Stomach (tissue), 8 donors: ENCODE data around the gene MEIG1. TPM values are rescaled to one million over a fixed set of nuclear protein-coding genes. Genes with fewer than 3 reads are reported as not detected.

Experiments used
- polyA plus RNA-seq, 3 donors: library from polyadenylated mRNA; stranded (reverse); fragments of 200-250 nt; gene quantifications; one replicate each; pipeline ENCODE4 v1.2.3, GENCODE V29; 2013
- total RNA-seq, 5 donors: library from RNA; depleted of rRNA; stranded (reverse); fragments of >200 nt; gene quantifications; one replicate each; pipeline versions ENCODE4 v1.1.0 to v1.2.3, GENCODE V29; 2014 to 2016
- donor health status: healthy with polysubstance abuse.
- donor health status: Bipolar disorder and iron deficiency.
- donor health status: healthy.

The MEIG1 gene
- total and polyA plus RNA-seq, 8 donors: 0.58 TPM; not detected in 7

Other genes with a start within 250 kb of the MEIG1 start
- 100 to 1,000 TPM in 3 of 5 donors, 10 to 100 TPM in 2; 18.7 to 397 (median 205) TPM for gene FAM107B, start 184.5 kb upstream of the MEIG1 start, total RNA-seq
- 100 to 1,000 TPM in 2 of 3 donors, 10 to 100 TPM in 1; 31.4 to 162 (median 158) TPM for gene FAM107B, start 184.5 kb upstream of the MEIG1 start, polyA plus RNA-seq
- gene CDNF, start 121.4 kb upstream of the MEIG1 start, total RNA-seq: 100 to 1,000 TPM in 1 of 5 donors, 1 to 10 TPM in 1, not detected in 3; 4.2 to 212 TPM
- 1 to 10 TPM in 2 of 3 donors, under 1 TPM in 1; 0.75 to 4.1 (median 1.1) TPM for gene CDNF, start 121.4 kb upstream of the MEIG1 start, polyA plus RNA-seq
- 10 to 100 TPM in 3 of 5 donors, 1 to 10 TPM in 1, not detected in 1; 1.2 to 25.9 (median 19.3) TPM for gene HSPA14, start 121.1 kb upstream of the MEIG1 start, total RNA-seq
- 10 to 100 TPM; 11.1 to 16.3 (median 11.5) TPM for gene HSPA14, start 121.1 kb upstream of the MEIG1 start, polyA plus RNA-seq
- gene MSANTD7, start 121.1 kb upstream of the MEIG1 start, total RNA-seq: 10 to 100 TPM in 4 of 5 donors, under 1 TPM in 1; under 0.01 to 84.8 (median 14.5) TPM
- 1 to 10 TPM; 3.1 to 4.4 (median 3.5) TPM for gene MSANTD7, start 121.1 kb upstream of the MEIG1 start, polyA plus RNA-seq
- 10 to 100 TPM in 3 of 5 donors, 1 to 10 TPM in 1, under 1 TPM in 1; 0.58 to 68.3 (median 12.1) TPM for gene SUV39H2, start 80.5 kb upstream of the MEIG1 start, total RNA-seq
- 1 to 10 TPM; 1.9 to 5.4 (median 3.2) TPM for gene SUV39H2, start 80.5 kb upstream of the MEIG1 start, polyA plus RNA-seq
- gene DCLRE1C, start 5.3 kb upstream of the MEIG1 start, total RNA-seq: 10 to 100 TPM in 4 of 5 donors, 1 to 10 TPM in 1; 4.1 to 27.4 (median 12.3) TPM
- gene DCLRE1C, start 5.3 kb upstream of the MEIG1 start, polyA plus RNA-seq: 1 to 10 TPM; 3.1 to 4.3 (median 3.3) TPM
- not detected for gene OLAH, start 84.6 kb downstream of the MEIG1 start, total RNA-seq
- gene OLAH, start 84.6 kb downstream of the MEIG1 start, polyA plus RNA-seq: 1 to 10 TPM in 1 of 3 donors, under 1 TPM in 1, not detected in 1; 0.53 to 1.6 TPM
- gene ACBD7, start 129.4 kb downstream of the MEIG1 start, total RNA-seq: 1 to 10 TPM in 2 of 5 donors, not detected in 3; 2.2 to 6.4 TPM
- not detected for gene ACBD7, start 129.4 kb downstream of the MEIG1 start, polyA plus RNA-seq
- gene RPP38, start 138.0 kb downstream of the MEIG1 start, total RNA-seq: 10 to 100 TPM in 2 of 5 donors, 1 to 10 TPM in 2, not detected in 1; 4.5 to 29.4 (median 18.9) TPM
- gene RPP38, start 138.0 kb downstream of the MEIG1 start, polyA plus RNA-seq: 10 to 100 TPM; 17.9 to 22.3 (median 19.6) TPM
- 100 to 1,000 TPM in 1 of 5 donors, 10 to 100 TPM in 3, 1 to 10 TPM in 1; 6.1 to 107 (median 12.9) TPM for gene NMT2, start 209.3 kb downstream of the MEIG1 start, total RNA-seq
- 1 to 10 TPM; 5.5 to 7.6 (median 6.9) TPM for gene NMT2, start 209.3 kb downstream of the MEIG1 start, polyA plus RNA-seq